Inflammatory macrophage treated with lipopolysaccharide for 4 hours (primary cell): Measurements from ENCODE around the gene ADAT3.
A peak's percentile ranks its signal among the peaks of the same experiment; 100 is the strongest.

Experiments used
- DNase-seq: peaks from one replicate; pipeline ENCODE4 v3.0.0-alpha.2; 2020

Gene ADAT3

GRCh38 chr19:1905110-1905862, at the start of gene ADAT3, which contains the start of gene SCAMP4:
TSS of gene ADAT3 (plus strand) at chr19:1905399. CDS start at chr19:1912048, 6,649 bp downstream.
TSS of gene SCAMP4 (plus strand) at chr19:1905399. CDS start at chr19:1915020, 9,621 bp downstream.
- peak; percentile 98 for DNase-seq

- DNase-seq, result peak; percentile 33
Observed at GRCh38 chr19:1855828-1856255, 49.4 kb upstream of the ADAT3 start.

GRCh38 chr19:1856345-1856697, 48.9 kb upstream of the ADAT3 start:
- no peak for DNase-seq

- peak; percentile 90 for DNase-seq
Observed at GRCh38 chr19:1856698-1857603, 48.2 kb upstream of the ADAT3 start.

- DNase-seq, result no peak
Observed at GRCh38 chr19:1857648-1858326, 47.4 kb upstream of the ADAT3 start.

- no peak for DNase-seq
Observed at GRCh38 chr19:1858412-1859081, 46.7 kb upstream of the ADAT3 start.

- DNase-seq, result no peak
Observed at GRCh38 chr19:1859331-1859781, 45.8 kb upstream of the ADAT3 start.

- peak; percentile 59 for DNase-seq
Observed at GRCh38 chr19:1860042-1860775, 45.0 kb upstream of the ADAT3 start.

GRCh38 chr19:1860821-1861598, 44.2 kb upstream of the ADAT3 start:
- DNase-seq, result no peak

- no peak for DNase-seq
Observed at GRCh38 chr19:1861599-1862031, 43.6 kb upstream of the ADAT3 start.

- DNase-seq, result no peak
Observed at GRCh38 chr19:1862068-1862423, 43.2 kb upstream of the ADAT3 start.

GRCh38 chr19:1862424-1863327, 42.5 kb upstream of the ADAT3 start:
- no peak for DNase-seq

GRCh38 chr19:1863328-1863637, 41.9 kb upstream of the ADAT3 start, which contains the start of gene KLF16:
TSS of gene KLF16 (minus strand) at chr19:1863579. CDS start at chr19:1863497, 82 bp downstream.
- no peak for DNase-seq

GRCh38 chr19:1863638-1864479, 41.3 kb upstream of the ADAT3 start:
- DNase-seq, result peak; percentile 93

- DNase-seq, result peak; percentile 71
Observed at GRCh38 chr19:1864480-1865171, 40.6 kb upstream of the ADAT3 start.

GRCh38 chr19:1865172-1866010, 39.8 kb upstream of the ADAT3 start:
- no peak for DNase-seq

GRCh38 chr19:1866693-1867348, 38.4 kb upstream of the ADAT3 start:
- no peak for DNase-seq
